GM19452 (cell line): ENCODE measurements around the gene PPP1R26.
"Not testable (repeated sequence)": the region's sequence is repeated elsewhere in the genome, so short reads cannot be mapped to it uniquely, and the experiment has no call there.

Experiments
- ATAC-seq: cut with Tn5 transposase; IDR thresholded peaks from one replicate; pipeline ENCODE4 v1.9.1; 2021; ENCODE audit not compliant: unreplicated experiment

Gene PPP1R26

DNA sequence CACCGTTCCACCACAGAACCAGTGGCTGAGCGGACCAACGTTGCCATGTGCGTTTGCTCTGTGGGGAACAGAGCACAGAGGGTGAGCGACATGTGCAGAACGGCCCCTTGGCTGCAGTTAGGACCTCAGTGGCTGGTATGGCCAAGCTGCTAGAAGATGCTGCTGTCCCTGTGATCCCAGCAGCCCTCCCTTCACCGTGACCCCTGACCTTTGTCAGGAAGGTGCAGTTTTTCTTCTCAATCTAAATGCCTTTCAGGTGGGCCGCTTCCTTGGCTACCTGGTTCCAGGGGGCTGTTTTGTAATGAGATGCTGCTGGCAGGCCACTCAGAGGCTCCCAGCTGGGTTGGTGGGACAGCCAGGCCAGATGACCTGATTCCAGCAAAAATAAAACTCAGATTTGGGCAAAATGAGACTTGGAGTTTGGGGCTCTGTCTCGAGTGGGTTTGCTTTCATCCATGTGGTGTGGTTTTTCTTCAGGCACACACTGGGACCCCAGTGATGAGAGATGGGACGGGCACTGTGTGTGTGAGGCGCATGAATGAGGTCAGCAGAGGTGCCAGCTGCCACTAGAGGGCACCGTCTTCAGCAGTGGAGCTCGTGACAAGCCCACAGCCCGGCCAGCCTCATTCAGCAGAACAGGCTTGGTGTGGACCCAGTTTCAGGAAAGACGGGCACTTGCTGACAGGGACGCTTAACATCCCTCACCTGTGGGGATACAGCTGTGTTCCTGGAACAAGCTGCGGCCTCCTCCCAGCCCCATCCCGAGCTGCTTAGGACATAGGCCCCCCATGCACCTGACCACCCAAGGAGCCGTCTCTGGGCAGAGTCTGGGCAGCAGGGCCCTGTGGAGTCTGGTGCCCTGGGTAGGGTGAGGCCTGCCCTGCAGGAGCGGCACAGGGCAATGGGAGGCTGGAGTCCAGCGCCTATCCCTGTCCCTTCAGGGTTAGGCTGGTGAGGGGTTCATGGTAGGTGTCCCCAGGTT, 25.0 kb downstream of the PPP1R26 start:
- ATAC-seq = no peak

DNA sequence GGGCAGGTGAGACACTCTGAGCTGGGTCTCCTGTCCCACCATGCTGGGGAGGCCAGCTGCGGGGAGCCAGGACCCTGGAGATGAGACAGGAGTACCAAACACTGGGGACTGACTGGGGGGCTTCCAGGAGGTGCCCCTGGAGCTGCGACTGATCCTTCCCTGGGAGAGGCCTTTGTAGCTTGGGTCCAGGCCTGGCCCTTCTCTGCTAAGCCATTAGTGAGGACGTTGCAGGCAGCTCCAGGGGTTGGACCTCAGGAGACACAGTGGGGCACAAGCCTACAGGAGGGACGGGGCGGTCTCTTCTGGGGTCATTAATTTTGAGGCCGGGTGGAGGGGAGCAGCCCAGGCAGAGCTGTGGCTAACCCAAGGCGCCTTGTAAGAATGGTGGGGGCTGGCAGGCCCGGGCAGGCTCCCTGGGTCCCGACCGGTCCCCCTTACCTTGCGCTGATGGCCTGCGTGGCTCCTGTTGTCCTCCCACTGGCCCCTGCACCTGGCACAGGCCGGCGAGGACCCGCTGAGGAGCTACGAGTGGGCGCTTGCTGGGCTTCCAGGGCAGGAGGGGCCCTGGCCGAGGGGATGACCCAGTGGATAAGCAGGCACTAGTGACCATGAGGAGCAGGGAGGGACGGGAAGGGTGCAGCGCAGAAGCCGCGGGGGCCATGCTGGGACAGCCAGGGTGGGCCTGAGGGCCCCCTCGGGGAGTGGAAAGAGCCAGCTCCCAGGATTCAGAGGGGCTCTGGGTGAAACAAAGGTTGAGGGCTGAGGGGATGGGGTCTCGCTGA, 26.0 kb downstream of the PPP1R26 start:
- ATAC-seq = no peak

DNA sequence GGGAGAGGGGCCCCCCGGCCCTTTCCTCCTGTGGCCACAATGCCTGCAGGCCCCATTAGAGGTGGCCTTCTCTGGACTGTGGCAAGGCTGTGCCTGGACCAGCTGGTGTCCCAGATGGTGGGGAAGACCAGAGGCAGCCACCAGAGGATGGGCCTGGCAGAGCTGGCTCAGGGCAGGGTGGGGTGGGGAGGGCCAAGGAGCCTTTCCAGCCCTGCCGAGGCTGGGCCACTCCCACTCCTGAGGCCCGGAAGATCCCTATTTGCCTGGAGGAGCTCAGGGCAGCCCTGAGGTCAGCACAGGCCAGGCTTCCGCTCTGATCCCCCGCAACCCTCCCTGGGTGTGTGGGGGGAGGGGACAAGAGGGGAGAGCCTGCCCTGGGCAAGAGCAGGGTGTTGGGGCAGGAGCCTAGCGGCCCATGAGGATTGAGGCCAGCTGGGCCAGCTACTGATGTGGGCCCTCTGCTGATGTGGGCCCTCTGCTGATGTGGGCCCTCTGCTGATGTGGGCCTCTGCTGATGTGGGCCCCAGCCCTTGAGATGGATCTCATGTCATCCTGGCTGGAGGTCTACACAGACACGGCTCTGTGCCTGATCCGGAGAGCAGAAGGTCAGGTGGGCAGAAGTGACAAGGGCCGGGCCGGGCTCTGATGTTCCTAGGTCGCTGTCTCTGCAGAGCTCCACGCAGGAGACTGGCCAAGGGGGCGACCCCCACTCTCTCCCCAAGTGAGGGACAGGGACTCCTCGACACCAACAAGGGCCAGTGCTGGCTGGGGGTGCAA, 26.9 kb downstream of the PPP1R26 start:
- ATAC-seq = no peak

DNA sequence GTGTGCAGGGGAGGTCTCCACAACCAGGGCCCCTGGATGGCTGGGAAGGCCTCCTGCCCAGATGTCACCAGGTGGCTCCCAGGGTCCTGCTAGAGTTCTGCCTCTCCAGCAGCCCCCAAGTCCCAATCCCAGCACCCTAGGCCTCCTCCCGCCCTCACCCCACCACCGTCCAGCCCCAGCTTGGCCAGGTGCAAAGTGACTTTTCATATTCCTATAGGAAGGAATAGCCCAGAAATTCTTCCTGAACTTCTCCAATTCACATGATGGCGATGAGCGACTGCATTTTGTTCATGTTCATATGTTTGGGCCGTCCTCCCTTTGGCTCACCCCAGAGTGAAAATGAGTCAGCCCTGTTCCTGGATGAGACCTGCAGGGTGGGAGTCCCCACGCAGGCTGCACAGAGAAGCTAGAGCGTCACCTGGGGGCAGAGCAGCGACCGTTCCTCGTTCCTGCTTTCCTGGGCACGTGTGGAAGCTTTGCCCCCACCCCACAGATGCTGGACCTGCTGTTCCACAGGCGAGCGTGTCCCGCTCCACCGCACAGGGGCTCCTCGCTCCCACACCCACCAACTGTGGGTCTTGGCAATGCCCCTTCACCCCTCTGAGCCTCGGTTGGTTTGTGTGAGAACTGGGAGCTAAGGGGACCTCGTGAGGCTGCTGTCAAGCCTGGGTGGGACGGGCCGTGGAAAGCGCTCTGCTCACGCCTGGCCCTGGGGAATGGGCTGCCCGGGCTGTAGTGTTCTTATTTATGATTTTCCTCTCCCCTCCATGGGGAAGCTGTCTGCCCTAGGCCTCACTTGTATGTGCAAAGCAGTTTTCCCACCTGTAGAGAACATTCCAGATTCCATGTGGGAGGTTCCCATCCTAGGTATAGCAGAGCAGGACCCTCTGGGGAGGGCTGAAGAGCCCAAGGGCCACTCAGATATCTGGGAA, 27.8 kb downstream of the PPP1R26 start:
- no peak for ATAC-seq

DNA sequence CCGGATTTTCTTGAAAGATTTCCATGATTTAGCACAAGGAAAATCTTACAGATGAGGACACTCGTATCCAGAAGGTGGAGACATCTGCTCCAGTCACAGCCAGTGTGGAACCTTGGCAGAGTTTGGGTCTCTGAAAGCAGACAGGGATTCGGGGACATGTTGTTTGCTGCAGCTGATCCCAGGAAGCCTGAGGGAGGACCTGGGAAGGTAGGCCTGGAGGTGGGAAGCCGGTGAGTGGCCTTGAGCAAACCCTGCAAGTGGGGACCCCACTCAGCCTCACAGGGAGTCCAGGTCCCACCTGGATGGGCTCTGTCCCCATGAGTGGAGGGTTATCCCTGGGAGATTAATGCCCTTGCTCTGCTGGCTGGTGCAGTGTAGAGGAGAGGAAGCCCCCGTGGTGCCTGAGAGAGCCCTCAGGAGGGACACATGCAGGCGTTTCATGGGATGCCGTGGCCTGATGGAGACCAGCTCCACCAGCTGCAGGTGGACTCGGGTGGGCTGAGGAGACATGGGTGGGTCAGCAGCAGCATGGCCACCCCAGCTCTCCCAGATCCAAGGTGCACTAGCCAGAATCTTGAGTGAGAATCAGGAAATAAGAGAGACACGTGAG, 28.7 kb downstream of the PPP1R26 start:
- no peak for ATAC-seq

DNA sequence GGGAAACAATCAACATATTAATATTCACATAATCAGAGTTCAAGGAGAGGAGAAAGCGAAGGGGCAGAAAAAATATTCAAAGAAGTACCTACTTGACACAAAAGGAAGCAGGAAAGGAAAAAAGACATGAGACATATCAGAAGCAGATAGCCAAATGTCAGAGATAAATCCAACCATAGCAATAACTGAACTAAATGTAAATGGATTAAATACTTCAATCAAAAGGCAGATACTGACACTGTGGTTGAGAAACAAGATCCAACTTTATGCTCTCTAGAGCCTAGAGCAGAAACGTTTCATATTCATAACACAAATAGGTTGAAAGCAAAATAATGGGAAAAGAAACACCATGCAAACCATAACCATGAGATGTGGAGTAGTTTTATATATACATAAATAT, 29.9 kb downstream of the PPP1R26 start:
- ATAC-seq = no peak

DNA sequence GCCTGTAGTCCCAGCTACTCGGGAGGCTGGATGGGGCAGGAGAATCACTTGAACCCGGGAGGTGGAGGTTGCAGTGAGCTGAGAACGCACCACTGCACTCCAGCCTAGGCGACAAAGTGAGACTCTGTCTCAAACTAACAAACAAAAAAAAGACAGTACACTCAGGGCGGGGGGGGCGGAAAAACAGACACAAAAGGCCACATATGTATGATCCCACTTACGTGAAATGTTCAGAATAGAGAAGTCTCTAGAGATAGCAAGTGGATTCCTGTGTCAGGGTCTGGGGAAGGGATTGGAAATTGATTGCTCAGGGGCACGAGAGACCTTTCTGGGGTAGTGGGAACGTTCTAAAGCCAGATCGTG, 32.6 kb downstream of the PPP1R26 start:
- no peak for ATAC-seq

DNA sequence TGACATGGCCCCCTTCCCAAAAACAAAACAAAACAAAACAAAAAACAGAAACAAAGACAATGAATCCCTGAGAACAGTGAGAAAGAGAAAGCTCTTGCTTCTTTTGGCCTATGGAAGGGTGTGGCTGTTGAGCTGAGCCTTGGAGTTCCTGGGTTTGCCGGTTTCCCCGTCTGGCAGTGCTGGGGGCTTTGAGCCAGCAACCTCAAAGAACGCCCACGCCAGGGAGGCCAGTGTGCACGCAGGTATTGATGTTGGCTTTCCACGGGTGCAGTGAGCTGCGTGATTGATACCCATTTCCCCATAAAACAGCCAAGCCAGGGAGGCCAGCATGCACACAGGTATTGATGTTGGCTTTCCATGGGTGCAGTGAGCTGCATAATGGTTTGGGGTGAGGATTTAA, 33.3 kb downstream of the PPP1R26 start:
- ATAC-seq = no peak

DNA sequence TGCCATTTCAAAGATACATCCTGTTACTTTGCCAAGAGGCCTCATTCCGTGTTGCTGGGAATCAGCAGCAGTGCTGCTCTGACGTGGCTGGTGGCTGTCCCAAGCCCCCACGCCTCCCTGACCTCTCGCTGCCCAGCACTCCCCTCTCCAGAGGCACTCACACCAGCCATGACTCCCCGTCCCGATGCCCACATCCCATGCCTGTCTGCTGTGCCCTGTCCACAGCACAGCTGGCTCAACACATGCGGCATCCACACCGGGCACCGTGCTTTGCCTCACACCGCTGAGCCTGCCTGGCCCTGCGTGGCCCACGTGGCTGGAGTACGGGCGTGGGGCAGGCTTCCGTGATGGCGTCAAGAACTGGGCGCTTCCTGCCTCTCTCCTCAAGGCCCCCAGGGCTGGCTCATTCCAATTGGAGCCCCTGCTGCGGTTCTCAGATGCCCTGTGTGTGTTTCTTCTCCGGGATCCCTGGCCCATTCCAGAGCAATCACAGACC, 33.8 kb downstream of the PPP1R26 start:
- no peak for ATAC-seq

DNA sequence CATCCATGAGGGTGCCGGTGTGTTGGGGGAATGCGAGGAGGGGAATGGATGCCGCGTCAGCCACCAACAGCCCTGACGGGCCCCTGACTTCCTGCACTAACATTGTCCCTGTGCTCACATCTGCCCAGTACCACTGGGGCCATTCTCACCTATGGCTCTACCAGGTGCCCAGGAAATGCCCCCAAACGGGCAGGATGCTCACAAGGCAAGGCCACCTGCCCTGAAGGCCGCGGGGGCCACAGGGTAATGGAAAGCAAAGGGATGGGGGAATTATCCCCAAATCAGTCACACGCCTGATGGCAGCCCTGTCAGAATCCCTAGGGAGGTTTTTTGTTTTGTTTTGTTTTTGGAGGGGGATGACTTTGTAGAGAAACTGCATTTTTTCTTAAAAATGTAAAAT, 34.3 kb downstream of the PPP1R26 start:
- ATAC-seq = not testable (repeated sequence)

DNA sequence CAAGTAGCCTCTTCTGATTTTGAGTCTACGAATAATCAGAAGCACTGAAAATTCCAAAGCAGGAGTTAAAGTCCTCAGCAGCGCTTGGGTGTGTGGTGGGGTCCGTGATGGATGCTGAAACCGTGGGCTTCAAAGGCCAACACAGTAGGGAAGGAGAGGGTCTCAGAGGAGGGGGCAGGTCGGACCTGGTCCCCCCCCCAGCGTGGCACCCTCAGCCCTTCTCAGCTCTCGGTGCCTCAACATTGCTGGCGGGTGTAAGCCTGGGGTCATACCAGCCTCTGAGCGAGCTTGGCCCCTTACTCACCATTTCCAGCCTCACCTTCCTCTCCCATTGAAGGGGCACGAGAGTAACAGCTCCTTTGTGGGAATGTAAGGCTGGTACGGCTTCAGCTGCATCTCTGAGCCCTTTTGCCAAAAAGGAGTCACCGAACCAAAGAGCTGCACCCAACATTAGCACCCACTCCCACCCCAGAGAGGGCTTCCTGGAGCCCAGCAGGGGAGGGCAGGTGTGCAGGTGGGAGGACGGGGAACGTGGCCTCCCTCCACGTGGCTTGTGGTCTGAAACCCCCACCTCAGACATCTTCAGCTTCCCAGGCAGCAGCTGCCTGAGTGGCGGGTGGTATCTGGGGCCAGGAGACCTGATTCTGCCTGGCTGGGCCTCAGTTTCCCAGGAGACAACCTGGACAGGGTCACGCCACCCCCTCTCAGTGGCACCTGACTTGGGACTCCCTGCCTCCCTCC, 34.9 kb downstream of the PPP1R26 start:
- no peak for ATAC-seq

DNA sequence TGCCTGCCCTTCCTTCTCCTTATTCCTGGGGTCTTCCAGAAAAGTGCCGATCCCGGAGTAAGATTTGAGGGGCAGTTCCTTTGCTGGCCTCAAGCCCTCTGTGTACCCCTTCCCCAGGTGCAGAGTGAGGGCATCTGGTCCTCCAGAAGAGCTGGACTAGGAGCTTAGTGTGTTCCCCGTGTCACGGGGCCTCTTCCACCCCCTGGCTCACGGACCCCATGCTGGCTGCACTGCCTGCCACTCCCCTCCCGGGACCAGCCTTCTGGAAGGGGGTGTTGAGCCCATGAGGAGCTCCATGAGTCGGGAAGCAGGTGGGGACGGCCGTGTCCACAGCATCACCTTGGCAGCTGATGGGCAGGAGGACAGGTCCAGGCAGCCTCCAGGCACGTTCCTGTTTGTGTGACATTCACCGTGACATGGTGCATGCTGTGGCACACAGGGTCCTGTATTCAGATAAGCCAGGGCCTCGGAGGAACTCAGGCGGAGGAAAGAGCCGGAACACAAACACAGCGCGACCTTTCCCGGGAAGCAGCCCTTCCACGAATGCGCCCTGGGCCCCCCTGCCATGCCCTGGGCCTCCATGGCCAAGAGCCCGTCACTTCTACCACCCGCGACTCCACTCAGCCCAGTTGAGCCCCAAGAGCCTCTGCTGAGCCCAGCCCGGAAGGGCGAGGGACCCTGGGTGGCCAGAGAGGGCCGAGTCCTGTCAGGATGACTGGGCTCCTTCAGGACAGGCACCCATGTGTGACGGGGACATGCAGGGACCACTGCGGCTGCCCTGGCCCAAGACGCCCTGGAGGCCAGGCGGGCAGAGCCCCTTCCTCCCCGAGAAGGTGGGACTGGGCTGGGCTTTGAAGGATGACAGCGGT, 35.7 kb downstream of the PPP1R26 start:
- no peak for ATAC-seq

DNA sequence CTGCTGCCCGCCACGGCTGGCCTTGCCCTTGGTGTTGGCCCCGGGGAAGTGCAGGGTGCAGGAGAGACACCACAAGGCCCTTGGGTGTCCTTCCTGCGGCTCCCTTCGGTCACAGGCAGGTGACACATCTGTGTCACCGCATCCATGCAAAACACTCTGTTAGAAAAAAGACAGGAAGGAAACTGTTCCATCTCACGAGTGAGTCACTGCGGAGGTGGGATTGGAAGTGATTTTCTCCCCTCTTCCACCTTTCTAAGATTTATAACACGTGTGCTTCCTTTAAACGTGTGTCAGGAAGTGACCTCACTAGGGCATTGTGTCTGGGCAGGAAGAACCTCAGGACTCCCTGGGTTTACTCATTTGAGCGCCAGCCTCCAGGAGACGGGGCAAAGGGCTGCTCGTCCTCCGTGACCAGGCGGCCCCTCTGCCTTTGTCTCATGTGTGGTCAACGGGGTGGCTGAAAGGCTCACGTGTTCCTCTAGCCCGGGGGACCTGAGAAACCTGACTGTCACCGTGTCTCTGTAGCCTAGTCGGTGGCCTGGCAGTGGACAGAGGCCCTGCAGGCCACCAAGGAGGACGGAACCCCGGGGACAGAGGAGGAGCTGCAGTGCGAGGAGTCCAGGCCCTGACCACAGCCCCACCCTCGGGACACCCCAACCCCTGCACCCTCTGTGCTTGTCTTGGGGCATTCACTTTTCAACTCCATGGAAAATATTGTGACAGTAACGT, 36.7 kb downstream of the PPP1R26 start:
- no peak for ATAC-seq

DNA sequence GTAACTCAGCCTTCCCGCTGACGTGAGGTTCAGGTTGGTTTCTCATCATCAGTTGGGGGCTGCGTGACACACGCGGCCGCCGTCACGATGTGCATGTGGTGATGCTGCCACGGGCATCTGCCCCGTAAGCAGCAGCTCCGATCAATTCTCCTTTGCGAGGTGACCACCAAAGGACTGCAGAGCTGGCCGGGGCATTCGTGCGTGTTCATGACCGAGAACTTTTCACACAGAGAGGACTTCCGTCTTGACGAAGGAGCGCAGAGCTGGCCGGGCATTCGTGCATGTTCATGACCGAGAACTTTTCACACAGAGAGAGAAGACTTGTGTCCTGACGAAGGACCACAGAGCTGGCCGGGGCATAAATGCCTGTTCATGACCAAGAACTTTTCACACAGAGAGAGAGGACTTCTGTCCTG, 37.8 kb downstream of the PPP1R26 start:
- no peak for ATAC-seq

DNA sequence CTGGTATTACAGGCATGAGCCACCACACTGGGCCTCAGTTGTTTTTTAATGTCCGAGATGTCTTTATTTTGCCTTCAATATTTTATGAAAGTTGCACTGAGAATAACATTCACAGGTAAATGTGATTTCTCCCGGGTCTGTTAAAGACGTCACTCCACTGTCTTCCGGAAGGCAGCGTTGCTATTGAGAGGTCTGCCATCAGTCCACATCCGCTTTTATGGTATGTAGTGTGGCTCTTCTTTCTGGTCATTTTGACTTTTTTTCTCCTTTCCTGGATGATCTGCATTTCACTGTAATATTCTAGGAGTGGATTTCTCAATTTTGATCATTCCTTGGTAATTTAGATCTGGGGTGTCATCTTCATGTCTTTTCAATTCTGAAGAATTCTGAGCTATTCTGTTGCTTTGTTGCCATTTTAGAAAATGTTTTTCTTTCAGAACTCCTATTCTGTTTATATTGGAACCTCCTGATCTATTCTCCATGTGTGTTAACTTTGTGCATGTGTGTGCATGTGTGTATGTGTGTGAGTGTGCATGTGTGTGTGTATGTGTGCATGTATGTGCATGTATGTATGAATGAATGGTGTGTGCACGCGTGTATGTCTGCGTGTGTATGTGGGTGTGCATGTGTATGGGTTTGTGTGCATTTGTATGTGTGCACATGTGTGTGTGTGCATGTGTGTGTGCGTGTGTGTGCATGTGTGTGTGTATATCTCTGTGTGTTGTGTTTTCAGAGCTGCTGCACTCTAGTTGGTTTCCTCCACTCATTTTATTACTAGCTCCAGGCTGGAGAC, 39.8 kb downstream of the PPP1R26 start:
- ATAC-seq = no peak

DNA sequence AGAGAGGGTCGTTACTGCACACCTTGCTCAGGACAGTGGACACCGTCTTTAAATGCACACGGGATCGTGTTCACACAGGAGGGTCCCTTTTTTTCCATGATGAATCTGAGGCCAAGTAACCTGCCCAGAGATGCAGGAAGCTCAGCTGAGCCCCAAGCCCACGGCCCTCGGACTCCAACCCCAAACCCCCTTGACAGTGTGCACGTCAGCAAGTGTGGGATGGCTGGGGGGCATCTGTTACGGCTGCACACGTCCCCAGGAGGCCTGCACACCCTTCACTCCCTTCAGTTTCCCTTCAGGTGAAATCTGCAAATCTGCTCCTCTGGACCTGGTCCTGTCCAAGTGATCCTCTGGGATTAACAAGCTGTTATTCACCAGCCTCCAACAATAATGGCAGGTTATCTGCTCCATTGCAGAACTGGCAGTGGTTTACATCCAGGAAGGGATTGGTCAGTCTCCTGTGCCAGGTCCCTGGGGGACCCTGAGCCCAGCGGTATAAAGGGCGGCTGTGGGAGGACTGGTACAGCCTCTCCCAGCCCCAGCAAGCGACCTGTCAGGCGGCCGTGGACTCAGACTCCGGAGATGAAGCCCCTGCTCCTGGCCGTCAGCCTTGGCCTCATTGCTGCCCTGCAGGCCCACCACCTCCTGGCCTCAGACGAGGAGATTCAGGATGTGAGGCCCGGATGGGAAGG, 41.5 kb downstream of the PPP1R26 start, which contains the start of gene LCN1:
TSS of gene LCN1 (plus strand) at position 525 of the 692 bp plus-strand sequence. CDS start at position 583, 58 bp downstream.
- no peak for ATAC-seq
